Endothelial cell of umbilical vein (primary cell): Measurements from ENCODE around the gene ATP13A4.

Experiments
- EZH2 ChIP-seq: IDR thresholded peaks from 2 replicates; pipeline ENCODE4 v1.6.1; 2012; ENCODE audit warnings: borderline replicate concordance, low read depth, mild to moderate bottlenecking, moderate library complexity, low read length, inconsistent platforms; ENCODE audit not compliant: severe bottlenecking
- GATA2 ChIP-seq: IDR thresholded peaks from 2 replicates; pipeline ENCODE4 v1.7.0; 2011; ENCODE audit warnings: low read depth, mild to moderate bottlenecking, moderate library complexity, mixed read lengths, low read length; ENCODE audit not compliant: insufficient read length, insufficient read depth
- JUN ChIP-seq: IDR thresholded peaks from 2 replicates; pipeline ENCODE4 v1.6.1; 2011; ENCODE audit warnings: borderline replicate concordance, low read depth; ENCODE audit not compliant: insufficient read length, insufficient read depth
- MYC ChIP-seq: IDR thresholded peaks from one replicate; pipeline ENCODE4 v1.6.1; 2011; ENCODE audit warnings: mild to moderate bottlenecking, low read depth, low read length
- POLR2A ChIP-seq: IDR thresholded peaks from 2 replicates; pipeline ENCODE4 v1.6.1; 2012; ENCODE audit warnings: low read depth, mild to moderate bottlenecking, control low read depth, low read length
- POLR2AphosphoS5 ChIP-seq: IDR thresholded peaks from 2 replicates; pipeline ENCODE4 v1.6.1; 2012; ENCODE audit warnings: low read depth, mild to moderate bottlenecking, control low read depth, low read length, moderate library complexity; ENCODE audit not compliant: insufficient read depth
- TF ChIP-seq, protein P1 (sequence below), 2 donors: IDR thresholded peaks; 1 replicate in 1 of 2; 2 replicates in 1 of 2; pipeline ENCODE4 v1.5.1; 2011; ENCODE audit warnings: low read length in 2 of 2, mild to moderate bottlenecking in 2 of 2, moderate library complexity in 2 of 2, control low read depth in 1 of 2, inconsistent platforms in 1 of 2, low read depth in 1 of 2; ENCODE audit not compliant: insufficient read depth in 1 of 2; ENCODE audit errors: extremely low read depth in 1 of 2
- TF ChIP-seq, protein P2 (sequence below): IDR thresholded peaks from 2 replicates; pipeline ENCODE4 v1.6.1; 2011; ENCODE audit not compliant: insufficient read depth, insufficient read length

- TF ChIP-seq POLR2A (no peak), EZH2 (no peak), MYC (no peak), POLR2AphosphoS5 (no peak), GATA2 (no peak), JUN (no peak)
- TF ChIP-seq, protein P1, sequence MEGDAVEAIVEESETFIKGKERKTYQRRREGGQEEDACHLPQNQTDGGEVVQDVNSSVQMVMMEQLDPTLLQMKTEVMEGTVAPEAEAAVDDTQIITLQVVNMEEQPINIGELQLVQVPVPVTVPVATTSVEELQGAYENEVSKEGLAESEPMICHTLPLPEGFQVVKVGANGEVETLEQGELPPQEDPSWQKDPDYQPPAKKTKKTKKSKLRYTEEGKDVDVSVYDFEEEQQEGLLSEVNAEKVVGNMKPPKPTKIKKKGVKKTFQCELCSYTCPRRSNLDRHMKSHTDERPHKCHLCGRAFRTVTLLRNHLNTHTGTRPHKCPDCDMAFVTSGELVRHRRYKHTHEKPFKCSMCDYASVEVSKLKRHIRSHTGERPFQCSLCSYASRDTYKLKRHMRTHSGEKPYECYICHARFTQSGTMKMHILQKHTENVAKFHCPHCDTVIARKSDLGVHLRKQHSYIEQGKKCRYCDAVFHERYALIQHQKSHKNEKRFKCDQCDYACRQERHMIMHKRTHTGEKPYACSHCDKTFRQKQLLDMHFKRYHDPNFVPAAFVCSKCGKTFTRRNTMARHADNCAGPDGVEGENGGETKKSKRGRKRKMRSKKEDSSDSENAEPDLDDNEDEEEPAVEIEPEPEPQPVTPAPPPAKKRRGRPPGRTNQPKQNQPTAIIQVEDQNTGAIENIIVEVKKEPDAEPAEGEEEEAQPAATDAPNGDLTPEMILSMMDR (IDR thresholded peaks at IDR 0.05; ENCODE audit: extremely low read depth in 1 of 2, insufficient read depth in 1 of 2, low read depth in 1 of 2, low read length in 2 of 2) = no peak
- TF ChIP-seq, protein P2, sequence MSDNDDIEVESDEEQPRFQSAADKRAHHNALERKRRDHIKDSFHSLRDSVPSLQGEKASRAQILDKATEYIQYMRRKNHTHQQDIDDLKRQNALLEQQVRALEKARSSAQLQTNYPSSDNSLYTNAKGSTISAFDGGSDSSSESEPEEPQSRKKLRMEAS = no peak
Observed at GRCh38 chr3:193553586-193553985, 1.1 kb downstream of the ATP13A4 start.
